Measurements from ENCODE around the gene NKG7.

GRCh38 chr19:51354742-51355148, 17.7 kb downstream of the NKG7 start:
- TF ChIP-seq CTCF (IDR thresholded peaks at IDR 0.05): no peak
- TF ChIP-seq POLR2AphosphoS5 (IDR thresholded peaks at IDR 0.05): no peak

Data from breast epithelium (tissue), 3 donors.